ENCODE data around the gene FAM98C.

DNA sequence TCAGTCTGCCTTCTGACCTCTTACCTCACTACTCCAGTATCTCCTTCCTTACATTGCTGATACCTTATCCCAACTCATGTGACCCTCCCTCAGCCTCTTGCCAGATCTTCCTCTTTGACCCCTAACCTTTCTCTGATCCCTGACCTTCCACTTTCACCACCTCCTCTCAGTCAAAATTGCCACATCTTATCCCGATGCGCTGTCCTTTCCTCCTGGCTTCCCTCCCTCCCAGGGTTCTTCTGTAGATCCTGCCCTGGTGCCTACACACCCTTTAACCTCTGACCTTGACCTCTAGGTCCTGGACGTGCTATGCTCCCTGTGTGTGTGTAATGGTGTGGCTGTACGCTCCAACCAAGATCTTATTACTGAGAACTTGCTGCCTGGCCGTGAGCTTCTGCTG is 54.3 kb downstream of the FAM98C start:
- TF ChIP-seq, protein P1, sequence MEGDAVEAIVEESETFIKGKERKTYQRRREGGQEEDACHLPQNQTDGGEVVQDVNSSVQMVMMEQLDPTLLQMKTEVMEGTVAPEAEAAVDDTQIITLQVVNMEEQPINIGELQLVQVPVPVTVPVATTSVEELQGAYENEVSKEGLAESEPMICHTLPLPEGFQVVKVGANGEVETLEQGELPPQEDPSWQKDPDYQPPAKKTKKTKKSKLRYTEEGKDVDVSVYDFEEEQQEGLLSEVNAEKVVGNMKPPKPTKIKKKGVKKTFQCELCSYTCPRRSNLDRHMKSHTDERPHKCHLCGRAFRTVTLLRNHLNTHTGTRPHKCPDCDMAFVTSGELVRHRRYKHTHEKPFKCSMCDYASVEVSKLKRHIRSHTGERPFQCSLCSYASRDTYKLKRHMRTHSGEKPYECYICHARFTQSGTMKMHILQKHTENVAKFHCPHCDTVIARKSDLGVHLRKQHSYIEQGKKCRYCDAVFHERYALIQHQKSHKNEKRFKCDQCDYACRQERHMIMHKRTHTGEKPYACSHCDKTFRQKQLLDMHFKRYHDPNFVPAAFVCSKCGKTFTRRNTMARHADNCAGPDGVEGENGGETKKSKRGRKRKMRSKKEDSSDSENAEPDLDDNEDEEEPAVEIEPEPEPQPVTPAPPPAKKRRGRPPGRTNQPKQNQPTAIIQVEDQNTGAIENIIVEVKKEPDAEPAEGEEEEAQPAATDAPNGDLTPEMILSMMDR (IDR thresholded peaks at IDR 0.05; ENCODE audit: low read length) = no peak
- TF ChIP-seq EZH2 (optimal IDR thresholded peaks at IDR 0.05; ENCODE audit: low read depth, low read length) (no peak), EZH2phosphoT487 (IDR thresholded peaks at IDR 0.05; ENCODE audit: low read length) (no peak)

Measured in MM.1S (cell line).